A549 treated with AZD2906 at 1 μM for 4 hours (cell line): ENCODE results near the gene CFHR5. TPM values are rescaled to one million over a fixed set of nuclear protein-coding genes. Genes with fewer than 3 reads are reported as not detected.

Source experiments
- total RNA-seq: library from RNA; stranded (reverse); fragments of 200-300 nt; extraction: Qiagen RNA extraction; gene quantifications from 5 replicates; pipeline ENCODE4 v1.2.3, GENCODE V29; 2022

Gene CFHR5
- not detected in 5 replicates for total RNA-seq

GRCh38 chr1:196977278-196977677, at the start of gene CFHR5:
CFHR5 (plus strand) TSS chr1:196977556; CDS start chr1:196977665, 109 bp downstream.

GRCh38 chr1:196943568-196943967, 33.8 kb upstream of the CFHR5 start, which contains the start of gene CFHR2:
CFHR2 (plus strand) TSS chr1:196943738; CDS start chr1:196943881, 143 bp downstream.

Other genes with a start within 250 kb of the CFHR5 start
- gene CFHR3, start 202.7 kb upstream of the CFHR5 start, total RNA-seq, result 0.15 to 0.18 TPM (median 0.17 TPM) in 4 of 5 replicates, not detected in the other
- gene CFHR1, start 157.8 kb upstream of the CFHR5 start, total RNA-seq, result 0.09 to 0.24 TPM (median 0.17 TPM) in 4 of 5 replicates, not detected in the other
- not detected in 5 replicates for gene CFHR4, start 89.5 kb upstream of the CFHR5 start, total RNA-seq
- not detected in 5 replicates for gene CFHR2, start 33.8 kb upstream of the CFHR5 start, total RNA-seq
- 0.05 to 0.08 TPM (median 0.07 TPM) in 3 of 5 replicates, not detected in the others for gene F13B, start 89.7 kb downstream of the CFHR5 start, total RNA-seq
- 17.6 to 22.5 TPM (median 20.6 TPM) in 5 replicates for gene ASPM, start 169.1 kb downstream of the CFHR5 start, total RNA-seq
- 2.2 to 3.3 TPM (median 3.0 TPM) in 5 replicates for gene ZBTB41, start 223.7 kb downstream of the CFHR5 start, total RNA-seq